Chondrocyte (in vitro differentiated cells): Measurements from ENCODE around the gene SLC49A4. TPM values are rescaled to one million over a fixed set of nuclear protein-coding genes. Genes with fewer than 3 reads are reported as not detected.

Experiments used
- DNase-seq: peaks from one replicate; pipeline ENCODE4 v3.0.0; 2021; ENCODE audit warnings: mixed read lengths, low spot score
- H3K27ac Mint-ChIP-seq: one replicate; pipeline ENCODE4 v1.8.0; 2021; ENCODE audit warnings: mild to moderate bottlenecking, moderate library complexity, mixed read lengths; ENCODE audit not compliant: unreplicated experiment
- H3K27me3 Mint-ChIP-seq: 2 replicates; pipeline ENCODE4 v1.8.0; 2021; ENCODE audit warnings: low read depth, mixed read lengths
- H3K36me3 Mint-ChIP-seq: 2 replicates; pipeline ENCODE4 v1.8.0; 2021; ENCODE audit warnings: low read depth, mixed read lengths
- H3K4me1 Mint-ChIP-seq: 2 replicates; pipeline ENCODE4 v1.8.0; 2021; ENCODE audit warnings: low read depth, mild to moderate bottlenecking, mixed read lengths
- H3K4me3 Mint-ChIP-seq: one replicate; pipeline ENCODE4 v1.8.0; 2021; ENCODE audit warnings: mild to moderate bottlenecking, moderate library complexity, mixed read lengths; ENCODE audit not compliant: unreplicated experiment
- H3K9me3 Mint-ChIP-seq: 2 replicates; pipeline ENCODE4 v1.8.0; 2021; ENCODE audit warnings: low read depth, mixed read lengths
- total RNA-seq: library from RNA; stranded (reverse); gene quantifications from 3 replicates; pipeline ENCODE4 v1.2.1, GENCODE V29; 2021
- TF ChIP-seq, protein P1 (sequence below): fragments of 200-600 bp; sonication (generic); IDR thresholded peaks from 2 replicates; pipeline ENCODE4 v1.5.0; 2021; ENCODE audit warnings: antibody characterized with exemption, mild to moderate bottlenecking, moderate library complexity

SLC49A4 gene
- total RNA-seq, 1 donor from 2014 or later: 15.1 TPM

DNA sequence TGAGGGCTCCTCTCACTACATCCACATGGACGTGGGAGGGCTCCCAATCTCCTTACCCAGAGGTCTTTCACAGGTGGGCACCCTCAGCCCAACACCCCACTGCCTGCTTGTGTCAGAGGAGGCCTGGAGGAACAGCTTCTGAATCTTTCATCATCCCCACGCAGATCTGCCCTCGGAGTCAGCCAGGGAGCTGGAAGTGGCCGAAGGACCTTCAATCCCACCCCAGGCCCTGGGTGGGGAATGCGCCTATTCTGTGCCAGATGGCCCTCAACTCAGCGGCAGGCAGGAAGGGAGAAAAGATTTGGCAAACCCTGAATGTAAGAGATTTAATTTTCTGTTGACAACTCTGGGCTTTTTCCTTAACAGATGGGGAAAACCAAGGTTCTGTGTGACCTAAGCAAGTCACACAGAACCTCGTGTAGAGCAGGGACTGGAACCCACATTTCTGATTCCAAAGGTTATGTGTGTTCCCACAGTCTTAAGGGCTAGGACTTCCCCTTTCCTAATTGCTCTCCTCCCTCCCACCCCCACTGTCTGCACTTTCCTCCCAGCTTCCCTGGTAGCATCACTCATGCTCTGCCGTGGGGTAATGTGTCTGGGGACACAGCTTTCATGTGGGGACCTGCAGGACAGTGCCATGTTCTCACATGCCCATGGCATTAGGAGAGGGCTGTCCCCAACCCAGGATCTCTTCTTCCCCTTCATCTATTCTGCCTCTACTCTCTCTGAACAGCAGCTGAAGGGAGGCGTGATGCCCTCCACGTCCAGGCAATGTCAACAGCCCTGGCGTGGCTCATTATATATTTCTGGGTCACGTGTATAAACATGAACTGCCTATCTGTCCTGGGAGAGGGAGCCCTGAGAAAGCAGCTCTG is 134.6 kb downstream of the SLC49A4 start:
- H3K4me3 Mint-ChIP-seq: no peak overlapping the region
- peaks cover 14% of the 10 kb centered on the region for H3K36me3 Mint-ChIP-seq
- no peak for DNase-seq
- H3K4me1 Mint-ChIP-seq: no peaks in the 10 kb centered on the region
- TF ChIP-seq, protein P1, sequence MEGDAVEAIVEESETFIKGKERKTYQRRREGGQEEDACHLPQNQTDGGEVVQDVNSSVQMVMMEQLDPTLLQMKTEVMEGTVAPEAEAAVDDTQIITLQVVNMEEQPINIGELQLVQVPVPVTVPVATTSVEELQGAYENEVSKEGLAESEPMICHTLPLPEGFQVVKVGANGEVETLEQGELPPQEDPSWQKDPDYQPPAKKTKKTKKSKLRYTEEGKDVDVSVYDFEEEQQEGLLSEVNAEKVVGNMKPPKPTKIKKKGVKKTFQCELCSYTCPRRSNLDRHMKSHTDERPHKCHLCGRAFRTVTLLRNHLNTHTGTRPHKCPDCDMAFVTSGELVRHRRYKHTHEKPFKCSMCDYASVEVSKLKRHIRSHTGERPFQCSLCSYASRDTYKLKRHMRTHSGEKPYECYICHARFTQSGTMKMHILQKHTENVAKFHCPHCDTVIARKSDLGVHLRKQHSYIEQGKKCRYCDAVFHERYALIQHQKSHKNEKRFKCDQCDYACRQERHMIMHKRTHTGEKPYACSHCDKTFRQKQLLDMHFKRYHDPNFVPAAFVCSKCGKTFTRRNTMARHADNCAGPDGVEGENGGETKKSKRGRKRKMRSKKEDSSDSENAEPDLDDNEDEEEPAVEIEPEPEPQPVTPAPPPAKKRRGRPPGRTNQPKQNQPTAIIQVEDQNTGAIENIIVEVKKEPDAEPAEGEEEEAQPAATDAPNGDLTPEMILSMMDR: no peak
- H3K27me3 Mint-ChIP-seq: peaks cover 16% of the 10 kb centered on the region
- no peaks in the 10 kb centered on the region for H3K9me3 Mint-ChIP-seq
- H3K27ac Mint-ChIP-seq: no peak overlapping the region

GRCh38 chr3:122930063-122930997 is 135.5 kb downstream of the SLC49A4 start:
- Mint-ChIP-seq H3K27me3 (peaks cover 16% of the 10 kb centered on the region), H3K36me3 (peaks cover 14% of the 10 kb centered on the region), H3K9me3 (no peaks in the 10 kb centered on the region), H3K4me3 (no peak overlapping the region), H3K27ac (no peak overlapping the region), H3K4me1 (no peaks in the 10 kb centered on the region)
- TF ChIP-seq, protein P1: no peak
- DNase-seq: no peak

Other genes with a start within 250 kb of the SLC49A4 start
- 9.0 to 16.5 TPM (median 9.1 TPM) in 3 replicates for gene PARP9, start 230.8 kb upstream of the SLC49A4 start, total RNA-seq
- 13.5 to 16.6 TPM (median 15.0 TPM) in 3 replicates for gene DTX3L, start 230.7 kb upstream of the SLC49A4 start, total RNA-seq
- 0.10 TPM in 1 of 3 replicates, not detected in the others for gene PARP15, start 217.4 kb upstream of the SLC49A4 start, total RNA-seq
- gene PARP14, start 114.2 kb upstream of the SLC49A4 start, total RNA-seq: 14.1 to 29.0 TPM (median 15.3 TPM) in 3 replicates
- 4.5 to 8.3 TPM (median 4.8 TPM) in 3 replicates for gene HSPBAP1, start 1.2 kb upstream of the SLC49A4 start, total RNA-seq
- gene SEMA5B, start 232.7 kb downstream of the SLC49A4 start, total RNA-seq: 3.1 to 68.8 TPM (median 68.4 TPM) in 3 replicates